ENCODE data around the gene GOT2.
"Not testable (repeated sequence)": the region's sequence is repeated elsewhere in the genome, so short reads cannot be mapped to it uniquely, and the experiment has no call there.

GOT2 gene

GRCh38 chr16:58733671-58734458 is at the start of gene GOT2:
GOT2 (minus strand) TSS chr16:58734316; CDS start chr16:58734228, 88 bp downstream.
- peak; percentile 82 for DNase-seq

- not testable (repeated sequence) for DNase-seq
These were observed 45.2 kb upstream of the GOT2 start for GRCh38 chr16:58779291-58779690.

GRCh38 chr16:58773870-58774269 is 39.8 kb upstream of the GOT2 start:
- DNase-seq: no peak

- no peak for DNase-seq
These were observed 34.0 kb upstream of the GOT2 start for GRCh38 chr16:58768145-58768544.

- no peak for DNase-seq
These were observed 33.5 kb upstream of the GOT2 start for GRCh38 chr16:58767581-58767980.

GRCh38 chr16:58756650-58757332 is 22.7 kb upstream of the GOT2 start:
- no peak for DNase-seq

- peak; percentile 41 for DNase-seq
These were observed 22.0 kb upstream of the GOT2 start for GRCh38 chr16:58755989-58756649.

GRCh38 chr16:58753711-58754134 is 19.6 kb upstream of the GOT2 start:
- DNase-seq: no peak

- no peak for DNase-seq
These were observed 10.4 kb upstream of the GOT2 start for GRCh38 chr16:58744497-58744896.

GRCh38 chr16:58741976-58742375 is 7.9 kb upstream of the GOT2 start:
- DNase-seq: no peak

GRCh38 chr16:58741166-58741565 is 7.0 kb upstream of the GOT2 start:
- DNase-seq: no peak

GRCh38 chr16:58738672-58739296 is 4.7 kb upstream of the GOT2 start:
- no peak for DNase-seq

GRCh38 chr16:58736341-58736740 is 2.2 kb upstream of the GOT2 start:
- not testable (repeated sequence) for DNase-seq

- no peak for DNase-seq
These were observed 307 bp upstream of the GOT2 start for GRCh38 chr16:58734459-58734787.

GRCh38 chr16:58733248-58733670 is 857 bp downstream of the GOT2 start:
- no peak for DNase-seq

GRCh38 chr16:58732545-58733247 is 1.4 kb downstream of the GOT2 start:
- DNase-seq: no peak

- DNase-seq: no peak
These were observed 3.3 kb downstream of the GOT2 start for GRCh38 chr16:58730724-58731370.

- DNase-seq: no peak
These were observed 6.1 kb downstream of the GOT2 start for GRCh38 chr16:58727796-58728568.

- no peak for DNase-seq
These were observed 6.9 kb downstream of the GOT2 start for GRCh38 chr16:58727028-58727781.

- DNase-seq: no peak
These were observed 11.0 kb downstream of the GOT2 start for GRCh38 chr16:58723109-58723508.

GRCh38 chr16:58717994-58718393 is 16.1 kb downstream of the GOT2 start:
- no peak for DNase-seq
